Measurements from ENCODE around the gene AKR1B1. TPM values are rescaled to one million over a fixed set of nuclear protein-coding genes. Genes with fewer than 3 reads are reported as not detected.

Gene AKR1B1
- total RNA-seq, 2 experiments from 2014 or later: 60.6 to 65.5 TPM

DNA sequence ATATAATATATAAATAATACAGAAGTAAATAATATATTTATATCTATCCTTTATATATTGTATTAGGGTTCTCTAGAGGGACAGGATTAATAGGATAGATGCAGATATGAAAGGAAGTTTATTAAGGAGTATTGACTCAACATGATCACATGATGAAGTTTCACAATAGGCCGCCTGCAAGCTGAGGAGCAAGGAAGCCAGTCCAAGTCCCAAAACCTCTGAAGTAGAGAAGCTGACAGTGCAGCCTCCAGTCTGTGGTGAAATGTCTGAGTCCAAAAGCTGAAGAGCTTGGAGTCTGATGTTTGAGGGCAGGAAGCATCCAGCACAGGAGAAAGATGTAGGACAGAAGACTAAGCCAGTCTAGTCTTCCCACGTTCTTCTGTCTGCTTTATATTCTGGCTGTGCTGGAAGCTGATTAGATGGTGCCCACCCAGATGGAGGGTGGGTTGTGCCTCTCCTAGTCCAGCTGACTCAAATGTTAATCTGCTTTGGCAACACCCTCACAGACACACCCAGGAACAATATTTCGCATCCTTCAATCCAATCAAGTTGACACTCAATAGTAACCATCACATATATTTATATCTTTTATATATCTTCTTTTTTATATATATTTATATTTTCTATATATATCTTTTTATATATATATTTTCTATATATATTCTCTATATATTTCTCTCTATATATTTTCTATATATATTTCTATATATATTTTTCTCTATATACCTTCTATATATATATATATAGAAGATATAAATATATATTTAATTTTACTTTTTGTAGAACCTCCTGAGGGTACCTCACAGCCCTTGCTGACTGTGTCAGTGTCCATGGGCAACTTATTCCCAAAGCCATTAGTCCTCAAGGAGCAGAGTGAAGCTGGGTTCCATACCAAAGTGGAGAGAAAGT is 43.8 kb upstream of the AKR1B1 start:
- Mint-ChIP-seq H3K4me1 (ENCODE audit: low read depth) (no peaks in the 10 kb centered on the region), H3K27ac (no peak overlapping the region), H3K36me3 (ENCODE audit: low read depth) (no peaks in the 10 kb centered on the region), H3K27me3 (peaks cover 18% of the 10 kb centered on the region), H3K9me3 (no peaks in the 10 kb centered on the region), H3K4me3 (no peak overlapping the region)
- Histone ChIP-seq H3K9me3 (ENCODE audit: control insufficient read depth in 1 of 2, insufficient read depth in 1 of 2, low read length in 2 of 2) (no peaks in the 10 kb centered on the region), H3K36me3 (ENCODE audit: insufficient read depth, low read length) (no peaks in the 10 kb centered on the region), H3K4me3 (ENCODE audit: low read length) (no peak overlapping the region), H3K27ac (ENCODE audit: low read depth in 1 of 2, low read length in 2 of 2) (no peak overlapping the region), H3K27me3 (ENCODE audit: control insufficient read depth in 1 of 2, insufficient read depth in 2 of 2, low read length in 2 of 2) (no peaks in the 10 kb centered on the region), H3K4me1 (ENCODE audit: insufficient read depth, low read length) (no peaks in the 10 kb centered on the region)
- DNase-seq (peak in 2 of 14 experiments; percentile 27 to 32), ATAC-seq (ENCODE audit: poor library complexity) (no peak)
- ChIA-PET CTCF (interaction anchor here (1.1 kb wide), 1 partner anchor 28 kb away, joined by 3 read pairs; no protein-coding TSS in a partner anchor), POLR2A (no interaction called here)
- TF ChIP-seq, protein P1, sequence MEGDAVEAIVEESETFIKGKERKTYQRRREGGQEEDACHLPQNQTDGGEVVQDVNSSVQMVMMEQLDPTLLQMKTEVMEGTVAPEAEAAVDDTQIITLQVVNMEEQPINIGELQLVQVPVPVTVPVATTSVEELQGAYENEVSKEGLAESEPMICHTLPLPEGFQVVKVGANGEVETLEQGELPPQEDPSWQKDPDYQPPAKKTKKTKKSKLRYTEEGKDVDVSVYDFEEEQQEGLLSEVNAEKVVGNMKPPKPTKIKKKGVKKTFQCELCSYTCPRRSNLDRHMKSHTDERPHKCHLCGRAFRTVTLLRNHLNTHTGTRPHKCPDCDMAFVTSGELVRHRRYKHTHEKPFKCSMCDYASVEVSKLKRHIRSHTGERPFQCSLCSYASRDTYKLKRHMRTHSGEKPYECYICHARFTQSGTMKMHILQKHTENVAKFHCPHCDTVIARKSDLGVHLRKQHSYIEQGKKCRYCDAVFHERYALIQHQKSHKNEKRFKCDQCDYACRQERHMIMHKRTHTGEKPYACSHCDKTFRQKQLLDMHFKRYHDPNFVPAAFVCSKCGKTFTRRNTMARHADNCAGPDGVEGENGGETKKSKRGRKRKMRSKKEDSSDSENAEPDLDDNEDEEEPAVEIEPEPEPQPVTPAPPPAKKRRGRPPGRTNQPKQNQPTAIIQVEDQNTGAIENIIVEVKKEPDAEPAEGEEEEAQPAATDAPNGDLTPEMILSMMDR (IDR thresholded peaks at IDR 0.05): no peak
- intact Hi-C loops (cut with DNase I, micrococcal nuclease): no loop called here

DNA sequence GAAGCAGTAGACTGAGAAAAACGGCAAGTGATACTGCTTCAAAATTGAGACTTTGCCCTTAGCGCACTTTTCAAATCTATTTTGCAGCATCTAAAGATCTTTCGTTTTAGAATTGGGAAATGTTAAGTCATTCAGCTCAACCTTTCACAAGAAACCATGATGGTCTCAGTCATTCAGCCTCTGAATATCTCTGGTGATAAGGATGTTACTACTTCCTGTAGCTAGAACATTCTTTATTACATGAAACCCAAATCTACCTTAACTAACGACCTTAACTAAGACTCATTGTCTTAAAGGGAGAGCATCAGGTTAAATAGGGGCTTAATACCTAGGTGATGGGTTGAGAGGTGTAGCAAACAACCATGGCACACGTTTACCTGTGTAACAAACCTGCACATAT is 42.1 kb upstream of the AKR1B1 start:
- POLR2A ChIA-PET: no interaction called here
- H3K4me3 ChIP-seq (ENCODE audit: low read length): no peak overlapping the region
- H3K9me3 Mint-ChIP-seq: no peaks in the 10 kb centered on the region
- no peaks in the 10 kb centered on the region for H3K36me3 Mint-ChIP-seq (ENCODE audit: low read depth)
- CTCF ChIA-PET: no interaction called here
- no peaks in the 10 kb centered on the region for H3K4me1 Mint-ChIP-seq (ENCODE audit: low read depth)
- H3K27me3 ChIP-seq (ENCODE audit: control insufficient read depth in 1 of 2, insufficient read depth in 2 of 2, low read length in 2 of 2): no peaks in the 10 kb centered on the region
- H3K4me1 ChIP-seq (ENCODE audit: insufficient read depth, low read length): no peaks in the 10 kb centered on the region
- peaks cover 18% of the 10 kb centered on the region for H3K27me3 Mint-ChIP-seq
- no peak overlapping the region for H3K4me3 Mint-ChIP-seq
- H3K27ac Mint-ChIP-seq: no peak overlapping the region
- H3K9me3 ChIP-seq (ENCODE audit: control insufficient read depth in 1 of 2, insufficient read depth in 1 of 2, low read length in 2 of 2): no peaks in the 10 kb centered on the region
- no peak for DNase-seq
- intact Hi-C loops (cut with DNase I, micrococcal nuclease): no loop called here
- TF ChIP-seq, protein P1 (IDR thresholded peaks at IDR 0.05): no peak
- no peak overlapping the region for H3K27ac ChIP-seq (ENCODE audit: low read depth in 1 of 2, low read length in 2 of 2)
- no peak for ATAC-seq (ENCODE audit: poor library complexity)
- H3K36me3 ChIP-seq (ENCODE audit: insufficient read depth, low read length): no peaks in the 10 kb centered on the region

DNA sequence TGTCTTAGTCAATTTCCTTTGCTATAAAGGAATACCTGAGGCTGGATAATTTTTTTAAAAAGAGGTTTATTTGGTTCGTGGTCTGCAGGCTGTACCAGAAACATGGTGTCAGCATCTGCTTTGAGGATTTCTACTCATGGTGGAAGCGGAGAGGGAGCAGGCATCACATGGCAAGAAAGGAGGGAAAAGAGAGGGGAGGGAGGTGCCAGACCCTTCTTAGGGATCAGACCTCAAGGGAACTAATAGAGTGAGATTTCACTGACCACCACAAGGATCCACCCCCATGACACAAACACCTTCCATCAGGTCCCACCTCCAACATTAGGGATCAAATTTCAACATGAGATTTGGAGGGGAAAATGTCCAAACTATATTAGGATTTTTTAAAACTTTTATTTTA is 41.5 kb upstream of the AKR1B1 start:
- DNase-seq (no peak), ATAC-seq (ENCODE audit: poor library complexity) (no peak)
- TF ChIP-seq, protein P1 (IDR thresholded peaks at IDR 0.05): no peak
- Histone ChIP-seq H3K4me3 (ENCODE audit: low read length) (no peak overlapping the region), H3K36me3 (ENCODE audit: insufficient read depth, low read length) (no peaks in the 10 kb centered on the region), H3K27me3 (ENCODE audit: control insufficient read depth in 1 of 2, insufficient read depth in 2 of 2, low read length in 2 of 2) (no peaks in the 10 kb centered on the region), H3K9me3 (ENCODE audit: control insufficient read depth in 1 of 2, insufficient read depth in 1 of 2, low read length in 2 of 2) (no peaks in the 10 kb centered on the region), H3K27ac (ENCODE audit: low read depth in 1 of 2, low read length in 2 of 2) (no peak overlapping the region), H3K4me1 (ENCODE audit: insufficient read depth, low read length) (no peaks in the 10 kb centered on the region)
- Mint-ChIP-seq H3K27me3 (peaks cover 18% of the 10 kb centered on the region), H3K4me3 (no peak overlapping the region), H3K27ac (no peak overlapping the region), H3K4me1 (ENCODE audit: low read depth) (no peaks in the 10 kb centered on the region), H3K9me3 (no peaks in the 10 kb centered on the region), H3K36me3 (ENCODE audit: low read depth) (no peaks in the 10 kb centered on the region)
- POLR2A ChIA-PET: no interaction called here
- CTCF ChIA-PET: no interaction called here
- intact Hi-C loops (cut with DNase I, micrococcal nuclease): no loop called here
